Sciatic nerve (tissue), 1 donor: Measurements from ENCODE around the gene CAPSL. TPM values are rescaled to one million over a fixed set of nuclear protein-coding genes. Genes with fewer than 3 reads are reported as not detected.

Experiments
- total RNA-seq: library from RNA; stranded (reverse); fragmentation: NEBNext Ultra II Directional; extraction: Animal tissue kit (Norgen Biotek cat#: 25700); gene quantifications from one replicate; pipeline ENCODE4 v1.2.1, GENCODE V29; 2021
- donor health status: DM: no; HTN: no; CAD: no.

Gene CAPSL
- total RNA-seq, 1 donor from 2014 or later: not detected

Other genes with a start within 250 kb of the CAPSL start
- gene IL7R, start 81.7 kb downstream of the CAPSL start, total RNA-seq: 7.8 TPM
- not detected for gene UGT3A1, start 52.8 kb upstream of the CAPSL start, total RNA-seq
- not detected for gene UGT3A2, start 128.3 kb upstream of the CAPSL start, total RNA-seq
- gene LMBRD2, start 213.3 kb upstream of the CAPSL start, total RNA-seq: 18.5 TPM
- 17.3 TPM for gene SKP2, start 213.5 kb upstream of the CAPSL start, total RNA-seq